ENCODE results near the gene GALNT10.

- TF ChIP-seq POLR2A (IDR thresholded peaks at IDR 0.05) (no peak), CTCF (IDR thresholded peaks at IDR 0.05) (no peak)
Measured at GRCh38 chr5:154363411-154363810, 172.9 kb downstream of the GALNT10 start.

All from uterus (tissue), 2 donors.